Breast epithelium (tissue), 4 donors: Measurements from ENCODE around the gene FLAD1. TPM values are rescaled to one million over a fixed set of nuclear protein-coding genes. Genes with fewer than 3 reads are reported as not detected.

ENCODE experiments used
- DNase-seq, 2 donors: peaks; one replicate each; pipeline ENCODE4 v3.0.0-alpha.2; 2019; ENCODE audit warnings: low spot score in 2 of 2
- H3K27ac ChIP-seq, 2 donors: fragments of 200-600 bp; sonication (generic) in 1 of 2; one replicate each; pipeline ENCODE4 v1.5.1; 2016 to 2019; ENCODE audit warnings: mild to moderate bottlenecking in 1 of 2
- H3K27me3 ChIP-seq, 2 donors: fragments of 200-600 bp; sonication (generic) in 1 of 2; one replicate each; pipeline versions ENCODE4 v1.5.1 to v1.6.0; 2017 to 2019; ENCODE audit warnings: control low read depth in 1 of 2, mild to moderate bottlenecking in 1 of 2
- H3K36me3 ChIP-seq: fragments of 200-600 bp; one replicate; pipeline ENCODE4 v1.5.1; 2019
- H3K4me1 ChIP-seq, 2 donors: fragments of 200-600 bp; sonication (generic); one replicate each; pipeline ENCODE4 v1.5.1; 2016 to 2019; ENCODE audit warnings: control low read depth in 1 of 2
- H3K4me3 ChIP-seq, 3 donors: fragments of 200-600 bp; sonication (generic); 1 replicate in 2 of 3; 2 replicates in 1 of 3; pipeline ENCODE4 v1.5.1; 2016 to 2019; ENCODE audit warnings: mild to moderate bottlenecking in 3 of 3, moderate library complexity in 2 of 3
- H3K9me3 ChIP-seq, 2 donors: fragments of 200-600 bp; sonication (generic) in 1 of 2; one replicate each; pipeline ENCODE4 v1.5.1; 2016 to 2019; ENCODE audit warnings: control low read depth in 1 of 2
- CTCF ChIP-seq, 3 donors: fragments of 450-650 bp; IDR thresholded peaks; one replicate each; pipeline ENCODE4 v1.5.1; 2016 to 2017; ENCODE audit warnings: antibody characterized with exemption in 3 of 3, mild to moderate bottlenecking in 3 of 3, moderate library complexity in 3 of 3
- POLR2A ChIP-seq: fragments of 450-650 bp; IDR thresholded peaks from one replicate; pipeline ENCODE4 v1.6.1; 2016; ENCODE audit warnings: antibody characterized with exemption, mild to moderate bottlenecking, moderate library complexity
- POLR2AphosphoS5 ChIP-seq, 3 donors: sonication (generic); formaldehyde crosslinking; IDR thresholded peaks; one replicate each; pipeline ENCODE4 v1.6.1; 2017; ENCODE audit warnings: antibody characterized with exemption in 3 of 3
- intact Hi-C: fragments of 100-400 bp; cut with DNase I; formaldehyde crosslinking; loops from one replicate; pipeline ENCODE4 v1.15.1; 2023; ENCODE audit warnings: low total_unique reads
- total RNA-seq, 3 donors: library from RNA; depleted of rRNA; stranded (reverse); fragments of >200 nt; gene quantifications; one replicate each; pipeline ENCODE4 v1.1.0, GENCODE V29; 2016

The FLAD1 gene
- total RNA-seq, 3 donors from 2014 or later: 27.0 to 42.7 (median 39.3) TPM

GRCh38 chr1:154996966-154997701 lies 14.0 kb downstream of the FLAD1 start:
- no peak overlapping the region for H3K4me3 ChIP-seq
- no peaks in the 10 kb centered on the region for H3K36me3 ChIP-seq
- H3K27ac ChIP-seq: no peak overlapping the region
- DNase-seq: no peak
- no peaks in the 10 kb centered on the region for H3K27me3 ChIP-seq
- intact Hi-C loops: no loop called here
- TF ChIP-seq POLR2AphosphoS5 (IDR thresholded peaks at IDR 0.05) (no peak), CTCF (IDR thresholded peaks at IDR 0.05) (no peak), POLR2A (no peak)
- peaks cover 9 to 10% of the 10 kb centered on the region in 2 donors for H3K4me1 ChIP-seq
- H3K9me3 ChIP-seq: no peaks in the 10 kb centered on the region

- no peak overlapping the region for H3K27ac ChIP-seq
- no peaks in the 10 kb centered on the region for H3K36me3 ChIP-seq
- no peak overlapping the region for H3K4me3 ChIP-seq
- H3K4me1 ChIP-seq: peaks cover 9 to 10% of the 10 kb centered on the region in 2 donors
- intact Hi-C loops: no loop called here
- no peak for DNase-seq
- no peaks in the 10 kb centered on the region for H3K9me3 ChIP-seq
- TF ChIP-seq POLR2A: no peak
- TF ChIP-seq CTCF (IDR thresholded peaks at IDR 0.05): no peak
- no peak for TF ChIP-seq POLR2AphosphoS5 (IDR thresholded peaks at IDR 0.05)
- no peaks in the 10 kb centered on the region for H3K27me3 ChIP-seq
These were observed 15.1 kb downstream of the FLAD1 start for GRCh38 chr1:154998201-154998780.

DNA sequence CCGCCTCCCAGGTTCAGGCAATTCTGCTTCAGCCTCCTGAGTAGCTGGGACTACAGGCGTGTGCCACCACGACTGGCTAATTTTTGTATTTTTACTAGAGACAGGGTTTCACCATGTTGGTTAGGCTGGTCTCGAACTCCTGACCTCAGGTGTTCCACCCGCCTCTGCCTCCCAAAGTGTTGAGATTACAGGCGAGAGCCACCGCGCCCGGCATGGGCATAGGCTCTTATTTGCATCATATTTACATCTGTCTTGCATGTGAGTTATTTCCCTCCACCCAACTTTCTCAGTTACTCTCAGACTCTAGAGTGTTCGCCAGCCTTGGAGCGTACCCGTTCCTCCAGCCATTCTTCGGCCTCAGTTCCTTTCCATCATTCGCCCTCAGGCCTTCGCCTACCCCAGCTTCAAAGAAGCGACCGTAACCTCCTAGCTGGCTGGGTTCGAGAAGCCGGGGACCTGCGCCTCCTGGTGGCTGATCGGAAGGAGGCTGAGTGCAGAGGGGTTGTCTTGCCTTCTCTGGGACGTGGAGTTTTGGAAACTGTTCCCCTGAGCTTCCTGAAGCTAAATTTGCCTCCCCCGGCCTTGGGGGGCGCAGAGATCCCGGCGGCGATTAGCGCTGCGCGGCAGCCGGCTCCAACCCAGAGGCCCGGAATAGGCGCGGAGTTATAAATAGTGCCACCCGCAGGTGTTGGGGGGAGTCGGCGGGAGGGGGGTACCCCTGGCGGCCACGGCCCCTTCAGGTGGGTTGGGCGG lies 15.8 kb downstream of the FLAD1 start:
- DNase-seq: no peak
- Histone ChIP-seq H3K9me3 (no peaks in the 10 kb centered on the region), H3K27me3 (no peaks in the 10 kb centered on the region), H3K4me3 (peak overlapping the region; percentile 89 to 95 (median 89)), H3K4me1 (peaks cover 9 to 10% of the 10 kb centered on the region in 2 donors), H3K27ac (peak overlapping the region; percentile 98 to 99), H3K36me3 (no peaks in the 10 kb centered on the region)
- TF ChIP-seq CTCF (IDR thresholded peaks at IDR 0.05): peak; percentile 68 to 81 (median 80)
- no peak for TF ChIP-seq POLR2AphosphoS5 (IDR thresholded peaks at IDR 0.05)
- TF ChIP-seq POLR2A: no peak
- intact Hi-C loops: loop anchor here (1.0 kb wide), 1 partner anchor 38 kb away; the partner anchor contains the start of gene PYGO2

DNA sequence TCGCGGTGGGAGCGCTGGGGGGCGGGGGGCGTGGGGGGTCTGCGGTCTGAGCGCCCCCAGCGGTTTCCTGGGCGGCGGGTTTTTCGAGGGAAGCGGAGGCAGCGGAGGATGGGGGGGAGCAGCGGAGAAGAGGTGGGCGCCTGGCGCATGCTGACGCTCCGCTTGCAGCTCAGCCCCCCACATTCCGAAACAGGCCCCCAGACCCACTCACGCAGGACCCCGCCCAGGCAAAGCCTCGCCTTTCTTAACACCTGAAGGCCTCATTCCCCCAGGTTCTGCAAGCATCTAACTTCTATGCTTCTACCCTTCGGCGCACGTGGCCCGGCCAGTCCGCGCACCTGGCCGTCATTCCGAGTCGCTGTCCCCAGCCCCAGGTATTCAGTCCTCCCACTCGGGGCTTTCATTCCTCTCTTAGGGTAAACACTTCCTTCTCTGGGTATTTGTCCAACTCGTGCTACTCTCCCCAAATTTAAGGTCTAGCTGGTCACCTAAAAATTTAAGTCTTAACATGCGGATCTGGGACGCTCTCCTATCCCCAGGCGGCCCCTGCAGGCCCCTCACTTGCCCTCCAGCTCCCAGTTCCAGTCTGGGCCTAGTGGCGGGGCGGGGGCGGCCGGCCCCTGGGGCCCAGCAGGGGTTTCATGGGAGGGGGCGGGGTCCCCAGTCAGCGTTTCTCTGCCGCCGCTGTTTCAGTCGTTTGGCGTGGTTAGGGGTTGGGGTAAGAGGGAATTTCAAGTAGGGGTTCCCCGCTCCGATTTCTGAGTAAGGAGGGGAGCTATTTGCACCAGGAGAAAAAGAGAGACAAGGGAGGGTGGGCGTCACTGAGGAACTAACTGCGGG lies 16.6 kb downstream of the FLAD1 start:
- peak overlapping the region; percentile 98 to 99 for H3K27ac ChIP-seq
- peak in 1 of 2 donors; percentile 68 for DNase-seq
- intact Hi-C loops: loop anchor here (1.0 kb wide), 1 partner anchor 38 kb away; the partner anchor contains the start of gene PYGO2

GRCh38 chr1:155000411-155000725 lies 17.2 kb downstream of the FLAD1 start:
- H3K27me3 ChIP-seq: no peaks in the 10 kb centered on the region
- TF ChIP-seq POLR2AphosphoS5 (IDR thresholded peaks at IDR 0.05): no peak
- no peak for TF ChIP-seq POLR2A
- TF ChIP-seq CTCF (IDR thresholded peaks at IDR 0.05): no peak
- peak overlapping the region; percentile 98 to 99 for H3K27ac ChIP-seq
- no peaks in the 10 kb centered on the region for H3K9me3 ChIP-seq
- peaks cover 16 to 22% of the 10 kb centered on the region in 2 donors for H3K4me1 ChIP-seq
- intact Hi-C loops: no loop called here
- no peaks in the 10 kb centered on the region for H3K36me3 ChIP-seq
- H3K4me3 ChIP-seq: peak overlapping the region; percentile 89 to 95 (median 89)
- no peak for DNase-seq

More for the DNA sequence above, 16.6 kb downstream of the FLAD1 start:
- Histone ChIP-seq H3K4me1 (peaks cover 13 to 17% of the 10 kb centered on the region in 2 donors), H3K4me3 (peak overlapping the region; percentile 89 to 95 (median 89)), H3K27me3 (no peaks in the 10 kb centered on the region), H3K9me3 (no peaks in the 10 kb centered on the region), H3K36me3 (no peaks in the 10 kb centered on the region)
- TF ChIP-seq POLR2AphosphoS5 (IDR thresholded peaks at IDR 0.05): peak in 1 of 3 donors; percentile 6
- no peak for TF ChIP-seq POLR2A
